H1 (cell line): ENCODE results near the gene CEP85. TPM values are rescaled to one million over a fixed set of nuclear protein-coding genes. Genes with fewer than 3 reads are reported as not detected.

Experiments used
- CHD7 ChIP-seq: fragments of 300-600 bp; sonication (generic); IDR thresholded peaks from 2 replicates; pipeline ENCODE4 v1.7.1; 2012; ENCODE audit warnings: low read length, moderate library complexity, mild to moderate bottlenecking, inconsistent platforms; ENCODE audit not compliant: insufficient replicate concordance
- polyA plus RNA-seq, 7 experiments: library from polyadenylated mRNA; depleted of rRNA in 3 of 7; stranded (reverse) in 5 of 7; unstranded in 2 of 7; fragments of >200 nt in 5 of 7; fragments of 200-250 nt in 2 of 7; gene quantifications; 1 replicate in 5 of 7; 2 replicates in 1 of 7; 4 replicates in 1 of 7; pipeline versions ENCODE4 v1.2.1 to v1.2.3, GENCODE V29; 2011 to 2013; ENCODE audit warnings: missing spikeins in 2 of 7, mixed read lengths in 2 of 7
- total RNA-seq: library from RNA; stranded (reverse); fragmentation: NEBNext Ultra II Directional; extraction: Animal tissue kit (Norgen Biotek cat#: 25700); gene quantifications from 2 replicates; pipeline ENCODE4 v1.2.1, GENCODE V29; 2021

The CEP85 gene
- total and polyA plus RNA-seq, 2 of the 8 experiments (the other 6 are each of a cell fraction or from before 2014, with no cell fraction given): 40.4 to 43.7 TPM

- TF ChIP-seq CHD7: no peak
These were observed 20.4 kb downstream of the CEP85 start (continued) for GRCh38 chr1:26254404-26254803.
